A549 (cell line): ENCODE measurements around the gene TSPAN5. TPM values are rescaled to one million over a fixed set of nuclear protein-coding genes. Genes with fewer than 3 reads are reported as not detected.
A peak's percentile ranks its signal among the peaks of the same experiment; 100 is the strongest.

ENCODE experiments used
- ATAC-seq, 2 experiments: fragments of 200-7000 bp in 1 of 2; fragments of >200 bp in 1 of 2; cut with Nextera tagmentation in 1 of 2; cut with Tn5 transposase in 1 of 2; 3 replicates each; pipeline versions ENCODE4 v1.8.0 to v1.9.1; 2018 to 2020; ENCODE audit warnings: mild to moderate bottlenecking in 1 of 2, moderate library complexity in 1 of 2
- CTCF ChIA-PET: fragments of 300-600 bp; sonication (Branson Sonifier 250); formaldehyde crosslinking; extraction: SDS; loops from one replicate; lab custom pipeline; 2021; ENCODE audit warnings: antibody characterized with exemption, inconsistent platforms; lab: Yijun Ruan, JAX
- POLR2A ChIA-PET: fragments of 350-600 bp; formaldehyde crosslinking; extraction: SDS; loops from one replicate; lab custom pipeline; 2021; ENCODE audit warnings: antibody characterized with exemption, inconsistent platforms; lab: Yijun Ruan, JAX
- DNase-seq, 2 experiments: peaks; one replicate each; pipeline versions ENCODE4 v3.0.0 to v3.0.0-alpha.2; 2011 to 2016; ENCODE audit warnings: low read depth in 1 of 2, low spot score in 1 of 2
- FAIRE-seq: peaks from 2 replicates; lab custom pipeline; 2011; peaks lifted over from hg19 to GRCh38; lab: Jason Lieb, UNC
- H3K27ac ChIP-seq, 2 experiments: fragments of >200 bp; sonication (Bioruptor Twin); formaldehyde crosslinking; 3 replicates each; pipeline ENCODE4 v1.5.1; 2016 to 2017
- H3K4me1 ChIP-seq: fragments of >200 bp; sonication (Bioruptor Twin); formaldehyde crosslinking; 3 replicates; pipeline ENCODE4 v1.6.1; 2016
- H3K4me2 ChIP-seq: fragments of >200 bp; sonication (Bioruptor Twin); formaldehyde crosslinking; 3 replicates; pipeline ENCODE4 v1.6.1; 2016
- H3K4me3 ChIP-seq: fragments of >200 bp; sonication (Bioruptor Twin); formaldehyde crosslinking; 3 replicates; pipeline ENCODE4 v1.5.1; 2016
- H3K9me3 ChIP-seq: fragments of >200 bp; sonication (Bioruptor Twin); formaldehyde crosslinking; 3 replicates; pipeline ENCODE4 v1.6.1; 2016
- CEBPB ChIP-seq, 2 experiments: fragments of >200 bp in 1 of 2; sonication (Bioruptor Twin) in 1 of 2; formaldehyde crosslinking in 1 of 2; IDR thresholded peaks; 2 replicates each; pipeline ENCODE4 v1.6.1; 2012 to 2016
- EHF ChIP-seq: fragments of 250-450 bp; sonication (Bioruptor Pico); IDR thresholded peaks from 2 replicates; pipeline ENCODE4 v1.5.0; 2020; ENCODE audit warnings: mild to moderate bottlenecking
- FOSL2 ChIP-seq, 2 experiments: fragments of 450-650 bp in 1 of 2; fragments of >200 bp in 1 of 2; sonication (Bioruptor Twin) in 1 of 2; formaldehyde crosslinking; IDR thresholded peaks; 2 replicates each; pipeline versions ENCODE4 v1.5.0 to v1.6.1; 2016 to 2020; ENCODE audit warnings: mild to moderate bottlenecking in 1 of 2, moderate library complexity in 1 of 2
- FOXS1 ChIP-seq: fragments of 250-450 bp; sonication (Bioruptor Pico); IDR thresholded peaks from 2 replicates; pipeline ENCODE4 v1.5.0; 2020; ENCODE audit warnings: mild to moderate bottlenecking, moderate library complexity
- GATA3 ChIP-seq: IDR thresholded peaks from 2 replicates; pipeline ENCODE4 v1.6.1; 2012; ENCODE audit warnings: borderline replicate concordance
- HOXB13 ChIP-seq: fragments of 250-450 bp; sonication (Bioruptor Pico); IDR thresholded peaks from 2 replicates; pipeline ENCODE4 v1.5.0; 2020; ENCODE audit warnings: low read depth, mild to moderate bottlenecking, moderate library complexity
- JUNB ChIP-seq: fragments of >200 bp; sonication (Bioruptor Twin); formaldehyde crosslinking; IDR thresholded peaks from 2 replicates; pipeline ENCODE4 v1.6.1; 2016
- MAFK ChIP-seq: fragments of 450-650 bp; IDR thresholded peaks from 2 replicates; pipeline ENCODE4 v1.6.1; 2014; ENCODE audit not compliant: partially characterized antibody
- MYC ChIP-seq: IDR thresholded peaks from 2 replicates; pipeline ENCODE4 v1.6.1; 2012; ENCODE audit warnings: mild to moderate bottlenecking, inconsistent platforms, low read length, improper control_type of control experiment, borderline replicate concordance
- NFE2L2 ChIP-seq: fragments of 150-350 bp; conservative IDR thresholded peaks from 2 replicates; pipeline ENCODE4 v1.6.1; 2014; ENCODE audit warnings: low read length
- PHF8 ChIP-seq: fragments of 200-600 bp; sonication (generic); IDR thresholded peaks from 2 replicates; pipeline ENCODE4 v1.6.1; 2016; ENCODE audit warnings: low read depth, mild to moderate bottlenecking, antibody characterized with exemption, moderate library complexity, borderline replicate concordance
- POLR2A ChIP-seq: IDR thresholded peaks from 2 replicates; pipeline ENCODE4 v1.6.1; 2012; ENCODE audit warnings: mild to moderate bottlenecking, low read length
- POLR2AphosphoS2 ChIP-seq: conservative IDR thresholded peaks from 2 replicates; pipeline ENCODE4 v1.6.1; 2012; ENCODE audit warnings: low read length, improper control_type of control experiment, inconsistent platforms
- RCOR1 ChIP-seq: fragments of 150-350 bp; IDR thresholded peaks from 2 replicates; pipeline ENCODE4 v1.6.1; 2014; ENCODE audit warnings: antibody characterized with exemption, low read length, low read depth
- RNF2 ChIP-seq: fragments of 200-600 bp; sonication (generic); IDR thresholded peaks from 2 replicates; pipeline ENCODE4 v1.6.1; 2016; ENCODE audit warnings: low read depth, mild to moderate bottlenecking, antibody characterized with exemption, moderate library complexity, borderline replicate concordance
- SREBF2 ChIP-seq: fragments of 450-650 bp; IDR thresholded peaks from 2 replicates; pipeline ENCODE4 v1.6.1; 2014; ENCODE audit warnings: mild to moderate bottlenecking, moderate library complexity
- TP53 ChIP-seq: fragments of 250-450 bp; sonication (Bioruptor Pico); IDR thresholded peaks from 2 replicates; pipeline ENCODE4 v1.5.0; 2021; ENCODE audit warnings: mild to moderate bottlenecking, moderate library complexity
- ZFP36 ChIP-seq: fragments of 450-650 bp; IDR thresholded peaks from 2 replicates; pipeline ENCODE4 v1.6.1; 2014; ENCODE audit warnings: borderline replicate concordance; ENCODE audit not compliant: partially characterized antibody
- WGBS: methylation state at CpG from one replicate; pipeline ENCODE4 v1.1.6; 2017; ENCODE audit errors: missing lambda C conversion rate; 5-methylcytosine and 5-hydroxymethylcytosine counted together
- polyA plus RNA-seq, 4 experiments: library from polyadenylated mRNA; depleted of rRNA in 3 of 4; stranded (reverse); fragments of >200 nt; fragmentation: RNase III in 1 of 4; extraction: RNeasy Plus Mini Kit Qiagen cat#74134 plus additional on column Dnase treatment in 1 of 4; gene quantifications; 2 replicates in 3 of 4; 3 replicates in 1 of 4; pipeline ENCODE4 v1.2.3, GENCODE V29; 2011 to 2017
- TF ChIP-seq, protein P1 (sequence below): fragments of 250-450 bp; sonication (Bioruptor Pico); IDR thresholded peaks from 2 replicates; pipeline ENCODE4 v1.5.0; 2021; ENCODE audit warnings: mild to moderate bottlenecking, moderate library complexity, borderline replicate concordance
- TF ChIP-seq, protein P2 (sequence below): fragments of >200 bp; sonication (Bioruptor Twin); formaldehyde crosslinking; IDR thresholded peaks from 3 replicates; pipeline ENCODE4 v1.6.1; 2016
- TF ChIP-seq, protein P3 (sequence below): IDR thresholded peaks from 2 replicates; pipeline ENCODE4 v1.6.1; 2012

TSPAN5 gene
- polyA plus RNA-seq, 2 of the 4 experiments (the other 2 are of a cell fraction) = 9.5 to 12.4 TPM

DNA sequence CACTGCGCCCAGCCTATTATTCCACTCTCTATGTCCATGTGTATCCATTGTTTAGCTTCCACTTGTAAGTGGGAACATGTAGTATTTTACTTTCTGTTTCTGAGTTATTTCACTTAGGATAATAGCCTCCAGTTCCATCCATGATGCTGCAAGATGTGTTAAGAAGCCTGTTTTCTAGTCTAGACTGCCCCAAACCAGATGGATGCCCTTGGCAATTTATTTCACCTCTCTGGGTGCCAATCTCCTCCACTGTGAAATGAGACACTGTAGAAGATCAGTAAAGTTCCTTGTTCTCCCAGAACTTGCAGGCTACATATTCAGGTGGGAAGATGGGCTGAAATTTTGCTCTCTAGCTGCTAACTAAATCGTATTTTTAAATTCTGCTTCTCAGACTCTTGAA, 72.8 kb downstream of the TSPAN5 start (continued):
- TF ChIP-seq EHF (CRISPR knock-in tag) (no peak), PHF8 (no peak), JUNB (no peak), RNF2 (no peak), TP53 (CRISPR knock-in tag) (no peak), ZFP36 (no peak)
- TF ChIP-seq, protein P1, sequence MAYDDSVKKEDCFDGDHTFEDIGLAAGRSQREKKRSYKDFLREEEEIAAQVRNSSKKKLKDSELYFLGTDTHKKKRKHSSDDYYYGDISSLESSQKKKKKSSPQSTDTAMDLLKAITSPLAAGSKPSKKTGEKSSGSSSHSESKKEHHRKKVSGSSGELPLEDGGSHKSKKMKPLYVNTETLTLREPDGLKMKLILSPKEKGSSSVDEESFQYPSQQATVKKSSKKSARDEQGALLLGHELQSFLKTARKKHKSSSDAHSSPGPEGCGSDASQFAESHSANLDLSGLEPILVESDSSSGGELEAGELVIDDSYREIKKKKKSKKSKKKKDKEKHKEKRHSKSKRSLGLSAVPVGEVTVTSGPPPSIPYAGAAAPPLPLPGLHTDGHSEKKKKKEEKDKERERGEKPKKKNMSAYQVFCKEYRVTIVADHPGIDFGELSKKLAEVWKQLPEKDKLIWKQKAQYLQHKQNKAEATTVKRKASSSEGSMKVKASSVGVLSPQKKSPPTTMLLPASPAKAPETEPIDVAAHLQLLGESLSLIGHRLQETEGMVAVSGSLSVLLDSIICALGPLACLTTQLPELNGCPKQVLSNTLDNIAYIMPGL (CRISPR knock-in tag) = no peak

DNA sequence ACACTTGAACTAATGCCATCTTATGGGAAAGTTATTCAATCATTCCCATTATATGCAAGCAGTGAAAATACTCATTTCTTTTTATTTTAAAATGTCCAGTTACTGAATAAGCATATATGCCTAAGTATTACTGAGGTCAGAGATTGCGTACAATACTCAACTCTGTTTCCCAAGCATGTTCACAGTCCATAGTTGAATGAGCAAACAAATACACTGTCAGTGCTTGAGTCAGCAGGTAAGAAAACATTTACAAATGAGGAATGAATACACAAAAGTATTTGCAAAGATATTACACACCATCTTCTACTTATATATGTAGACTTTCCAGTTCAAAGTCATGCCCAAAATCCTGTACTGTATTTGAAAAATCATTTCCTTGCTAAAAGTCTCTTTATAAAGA, 74.1 kb downstream of the TSPAN5 start:
- 31% methylated on average over 1 of the region's 1 CpG for WGBS
- Histone ChIP-seq H3K4me1 (peaks cover 20% of the 10 kb centered on the region), H3K4me3 (no peak overlapping the region), H3K9me3 (no peaks in the 10 kb centered on the region), H3K27ac (no peak overlapping the region), H3K4me2 (peak overlapping the region; percentile 55)
- no peak for TF ChIP-seq HOXB13
- TF ChIP-seq GATA3 = peak; percentile 63
- no peak for TF ChIP-seq RCOR1
- peak in 1 of 2 experiments; percentile 63; a peak in 2 of 4 replicates for TF ChIP-seq CEBPB (IDR thresholded peaks at IDR 0.05)
- TF ChIP-seq PHF8 = no peak
- TF ChIP-seq POLR2AphosphoS2 = no peak
- TF ChIP-seq ZFP36 = no peak
- DNase-seq (peak in 1 of 2 experiments; percentile 60), ATAC-seq (peak; percentile 54 to 75; a peak in 3 of 6 replicates), FAIRE-seq (no peak)
- CTCF ChIA-PET = no interaction called here
- POLR2A ChIA-PET = no interaction called here

DNA sequence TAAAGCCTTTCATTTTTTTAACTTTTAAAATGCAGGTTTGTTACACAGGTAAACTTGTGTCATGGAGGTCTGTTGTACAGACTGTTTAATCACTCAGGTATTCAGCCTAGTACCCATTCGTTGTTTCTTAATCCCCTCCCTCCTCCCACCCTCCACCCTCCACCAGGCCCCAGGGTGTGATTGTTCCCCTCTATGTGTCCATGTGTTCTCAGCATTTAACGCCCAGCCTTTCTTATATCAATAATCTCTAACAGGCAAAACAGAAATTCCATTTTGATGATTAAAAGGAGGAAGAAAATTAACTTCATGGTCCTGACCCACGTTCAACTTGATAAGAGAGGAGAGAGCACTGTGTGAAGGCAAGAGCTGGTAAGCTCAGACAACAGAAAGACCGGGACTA, 75.1 kb downstream of the TSPAN5 start:
- FAIRE-seq (no peak), ATAC-seq (no peak)
- Histone ChIP-seq H3K27ac (no peak overlapping the region), H3K4me1 (peaks cover 20% of the 10 kb centered on the region), H3K4me3 (no peak overlapping the region), H3K4me2 (peak overlapping the region; percentile 55; the same call in 1 of the 3 replicates)
- POLR2A ChIA-PET = no interaction called here
- CTCF ChIA-PET = no interaction called here
- no peak for TF ChIP-seq NFE2L2
- no peak for TF ChIP-seq FOSL2 (IDR thresholded peaks at IDR 0.05)
- no peak for TF ChIP-seq FOSL2 (CRISPR knock-in tag; IDR thresholded peaks at IDR 0.05)
- TF ChIP-seq MYC = no peak
- TF ChIP-seq, protein P1 (CRISPR knock-in tag) = no peak
- TF ChIP-seq POLR2A = no peak
- TF ChIP-seq MAFK = no peak
- no peak for TF ChIP-seq ZFP36
- TF ChIP-seq, all 56 proteins: peak for 0
- no peaks in the 10 kb centered on the region for H3K9me3 ChIP-seq
- 35% methylated on average over 4 of the region's 4 CpGs for WGBS
- DNase-seq = no peak

DNA sequence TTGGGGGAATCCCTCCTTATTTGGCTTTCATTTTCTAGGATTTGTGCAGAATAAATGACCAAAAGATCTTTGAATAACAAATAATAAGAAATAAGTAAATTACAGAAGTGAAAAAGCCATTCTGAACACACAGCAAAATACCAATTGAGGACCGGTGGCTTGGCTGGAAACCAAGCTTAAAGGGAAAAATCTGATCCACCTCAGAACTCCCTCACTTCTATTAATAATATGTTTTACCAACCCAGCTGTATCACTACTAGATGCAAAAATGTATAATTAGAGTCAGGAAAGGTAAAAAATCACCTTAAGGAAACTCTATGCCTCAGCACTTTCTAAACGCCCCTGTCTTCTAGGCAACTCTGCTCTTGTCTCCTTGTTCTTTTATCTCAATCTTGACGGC, 77.3 kb downstream of the TSPAN5 start:
- ChIA-PET CTCF (no interaction called here), POLR2A (no interaction called here)
- 89% methylated on average over 3 of the region's 3 CpGs for WGBS
- no peak for ATAC-seq
- no peak for FAIRE-seq
- Histone ChIP-seq H3K4me1 (peaks cover 20% of the 10 kb centered on the region), H3K27ac (no peak overlapping the region), H3K9me3 (no peaks in the 10 kb centered on the region), H3K4me3 (no peak overlapping the region), H3K4me2 (no peak overlapping the region)
- no peak for DNase-seq
- TF ChIP-seq SREBF2 = no peak
- no peak for TF ChIP-seq FOXS1 (CRISPR knock-in tag)
- TF ChIP-seq, protein P2, sequence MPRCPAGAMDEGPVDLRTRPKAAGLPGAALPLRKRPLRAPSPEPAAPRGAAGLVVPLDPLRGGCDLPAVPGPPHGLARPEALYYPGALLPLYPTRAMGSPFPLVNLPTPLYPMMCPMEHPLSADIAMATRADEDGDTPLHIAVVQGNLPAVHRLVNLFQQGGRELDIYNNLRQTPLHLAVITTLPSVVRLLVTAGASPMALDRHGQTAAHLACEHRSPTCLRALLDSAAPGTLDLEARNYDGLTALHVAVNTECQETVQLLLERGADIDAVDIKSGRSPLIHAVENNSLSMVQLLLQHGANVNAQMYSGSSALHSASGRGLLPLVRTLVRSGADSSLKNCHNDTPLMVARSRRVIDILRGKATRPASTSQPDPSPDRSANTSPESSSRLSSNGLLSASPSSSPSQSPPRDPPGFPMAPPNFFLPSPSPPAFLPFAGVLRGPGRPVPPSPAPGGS = no peak
- TF ChIP-seq, protein P3, sequence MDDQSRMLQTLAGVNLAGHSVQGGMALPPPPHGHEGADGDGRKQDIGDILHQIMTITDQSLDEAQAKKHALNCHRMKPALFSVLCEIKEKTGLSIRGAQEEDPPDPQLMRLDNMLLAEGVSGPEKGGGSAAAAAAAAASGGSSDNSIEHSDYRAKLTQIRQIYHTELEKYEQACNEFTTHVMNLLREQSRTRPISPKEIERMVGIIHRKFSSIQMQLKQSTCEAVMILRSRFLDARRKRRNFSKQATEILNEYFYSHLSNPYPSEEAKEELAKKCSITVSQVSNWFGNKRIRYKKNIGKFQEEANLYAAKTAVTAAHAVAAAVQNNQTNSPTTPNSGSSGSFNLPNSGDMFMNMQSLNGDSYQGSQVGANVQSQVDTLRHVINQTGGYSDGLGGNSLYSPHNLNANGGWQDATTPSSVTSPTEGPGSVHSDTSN = no peak
- TF ChIP-seq POLR2AphosphoS2 = no peak
- no peak for TF ChIP-seq CEBPB (IDR thresholded peaks at IDR 0.05)
- TF ChIP-seq NFE2L2 = no peak
- TF ChIP-seq, protein P1 (CRISPR knock-in tag) = no peak
